ENCODE data around the gene METTL2B. TPM values are rescaled to one million over a fixed set of nuclear protein-coding genes. Genes with fewer than 3 reads are reported as not detected.
"Not testable (repeated sequence)": the region's sequence is repeated elsewhere in the genome, so short reads cannot be mapped to it uniquely, and the experiment has no call there.

Gene METTL2B
- total and polyA plus RNA-seq, 2 donors (not counting 1 experiment from before 2014, with no cell fraction given): 8.9 to 22.7 TPM

DNA sequence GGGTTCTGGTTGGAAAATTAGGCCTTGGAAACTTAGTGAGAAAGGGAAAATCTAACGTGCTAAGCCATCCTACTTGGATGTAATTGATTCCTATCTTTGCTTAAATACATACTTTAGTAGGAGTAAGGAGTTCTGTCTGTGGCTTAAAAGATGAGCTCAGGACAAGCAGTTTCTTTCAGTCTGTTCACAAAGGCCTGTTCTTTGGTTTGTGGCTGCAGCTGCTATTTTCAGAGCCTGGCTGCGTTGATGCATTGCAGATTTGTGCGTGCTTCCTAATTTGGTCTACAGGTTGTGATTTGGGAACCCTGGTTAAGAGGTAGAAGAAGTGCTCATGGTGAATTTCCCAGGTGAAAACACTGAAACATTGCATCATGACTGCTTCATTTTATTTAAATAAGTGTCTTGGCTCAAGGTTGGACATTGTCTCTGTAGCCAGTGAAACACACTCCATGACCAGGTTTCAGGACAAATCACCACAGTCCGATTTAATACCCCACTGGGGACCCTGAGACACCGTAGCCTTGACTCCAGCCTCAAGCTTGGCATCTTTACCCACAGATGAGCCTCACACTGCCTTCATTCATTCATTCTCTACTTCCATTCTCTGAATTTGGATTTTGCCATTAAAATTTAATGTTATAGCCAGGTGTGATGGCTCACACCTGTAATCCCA lies 30.9 kb downstream of the METTL2B start:
- Mint-ChIP-seq H3K4me1 (peaks cover 34% of the 10 kb centered on the region), H3K4me3 (peak overlapping the region; percentile 73), H3K27ac (peak overlapping the region; percentile 80)
- H3K79me2 ChIP-seq (ENCODE audit: control insufficient read depth, insufficient read depth, low read length); H4K20me1 ChIP-seq (ENCODE audit: control insufficient read depth, insufficient read depth, low read length, poor library complexity, severe bottlenecking); H3K27me3 ChIP-seq (replicated peaks in 1 of 4; ENCODE audit: control extremely low read depth in 1 of 4, control insufficient read depth in 3 of 4, insufficient read depth in 4 of 4, low read length in 3 of 4); CTCF ChIA-PET; H3K9me3 ChIP-seq (ENCODE audit: control extremely low read depth in 1 of 3, control insufficient read depth in 2 of 3, insufficient read depth in 1 of 3, low read length in 2 of 3); H3K27me3 Mint-ChIP-seq; H2AFZ ChIP-seq (ENCODE audit: insufficient read depth, low read depth, low read length, poor library complexity, severe bottlenecking); H3K9me3 Mint-ChIP-seq (ENCODE audit: insufficient read depth); H3K36me3 ChIP-seq (replicated peaks in 1 of 2; ENCODE audit: control extremely low read depth in 1 of 2, control insufficient read depth in 1 of 2, extremely low read depth in 1 of 2, insufficient read depth in 2 of 2, low read length in 1 of 2); intact Hi-C loops (cut with micrococcal nuclease): not testable (repeated sequence)
- H3K9ac ChIP-seq (ENCODE audit: low read length): peak overlapping the region; percentile 45
- peak overlapping the region in 1 of 5 experiments; percentile 39 for H3K4me3 ChIP-seq (ENCODE audit: control extremely low read depth in 1 of 5, extremely low read depth in 1 of 5, insufficient read depth in 1 of 5, low read depth in 2 of 5, low read length in 4 of 5)
- ATAC-seq (ENCODE audit: low read depth) (peak; percentile 52), DNase-seq (peak; percentile 31)
- WGBS (ENCODE audit: insufficient coverage): 0% methylated on average over 2 of the region's 5 CpGs
- H3K4me1 ChIP-seq (ENCODE audit: control insufficient read depth in 2 of 2, insufficient read depth in 2 of 2, low read length in 2 of 2): peaks cover 12 to 15% of the 10 kb centered on the region in 2 donors
- H3K27ac ChIP-seq (ENCODE audit: low read length in 2 of 2): peak overlapping the region; percentile 40 to 60
- POLR2A ChIA-PET: interaction anchor here (0.7 kb wide), 1 partner anchor 158 kb away, joined by 4 read pairs; no protein-coding TSS in a partner anchor
- H3K4me2 ChIP-seq (replicated peaks; ENCODE audit: low read depth, low read length, poor library complexity, severe bottlenecking): peak overlapping the region; percentile 25

- CTCF ChIA-PET; H3K27ac Mint-ChIP-seq; H3K27ac ChIP-seq (ENCODE audit: low read length in 2 of 2); H3K27me3 Mint-ChIP-seq; H3K4me3 ChIP-seq (ENCODE audit: control extremely low read depth in 1 of 5, extremely low read depth in 1 of 5, insufficient read depth in 1 of 5, low read depth in 2 of 5, low read length in 4 of 5); H3K9me3 Mint-ChIP-seq (ENCODE audit: insufficient read depth); ATAC-seq (ENCODE audit: low read depth); H4K20me1 ChIP-seq (ENCODE audit: control insufficient read depth, insufficient read depth, low read length, poor library complexity, severe bottlenecking); H3K79me2 ChIP-seq (ENCODE audit: control insufficient read depth, insufficient read depth, low read length); H3K27me3 ChIP-seq (replicated peaks in 1 of 4; ENCODE audit: control extremely low read depth in 1 of 4, control insufficient read depth in 3 of 4, insufficient read depth in 4 of 4, low read length in 3 of 4); DNase-seq; intact Hi-C loops (cut with micrococcal nuclease); H2AFZ ChIP-seq (ENCODE audit: insufficient read depth, low read depth, low read length, poor library complexity, severe bottlenecking); H3K36me3 ChIP-seq (replicated peaks in 1 of 2; ENCODE audit: control extremely low read depth in 1 of 2, control insufficient read depth in 1 of 2, extremely low read depth in 1 of 2, insufficient read depth in 2 of 2, low read length in 1 of 2); POLR2A ChIA-PET; H3K9me3 ChIP-seq (ENCODE audit: control extremely low read depth in 1 of 3, control insufficient read depth in 2 of 3, insufficient read depth in 1 of 3, low read length in 2 of 3): not testable (repeated sequence)
- peak overlapping the region; percentile 59 for H3K4me3 Mint-ChIP-seq
- Histone ChIP-seq H3K4me2 (replicated peaks; ENCODE audit: low read depth, low read length, poor library complexity, severe bottlenecking) (peak overlapping the region; percentile 12), H3K4me1 (ENCODE audit: control insufficient read depth in 2 of 2, insufficient read depth in 2 of 2, low read length in 2 of 2) (peaks cover 8 to 12% of the 10 kb centered on the region in 2 donors), H3K9ac (ENCODE audit: low read length) (peak overlapping the region; percentile 32)
- WGBS (ENCODE audit: insufficient coverage): 64% methylated on average over 7 of the region's 11 CpGs
- H3K4me1 Mint-ChIP-seq: peaks cover 23% of the 10 kb centered on the region
Observed at GRCh38 chr7:128511692-128512091, 35.1 kb downstream of the METTL2B start.

GRCh38 chr7:128515232-128515631 lies 38.7 kb downstream of the METTL2B start:
- H3K36me3 ChIP-seq (replicated peaks in 1 of 2; ENCODE audit: control extremely low read depth in 1 of 2, control insufficient read depth in 1 of 2, extremely low read depth in 1 of 2, insufficient read depth in 2 of 2, low read length in 1 of 2); ATAC-seq (ENCODE audit: low read depth); H2AFZ ChIP-seq (ENCODE audit: insufficient read depth, low read depth, low read length, poor library complexity, severe bottlenecking); H3K79me2 ChIP-seq (ENCODE audit: control insufficient read depth, insufficient read depth, low read length); H3K9ac ChIP-seq (ENCODE audit: low read length); H3K27me3 ChIP-seq (replicated peaks in 1 of 4; ENCODE audit: control extremely low read depth in 1 of 4, control insufficient read depth in 3 of 4, insufficient read depth in 4 of 4, low read length in 3 of 4); H3K4me2 ChIP-seq (replicated peaks; ENCODE audit: low read depth, low read length, poor library complexity, severe bottlenecking); H3K9me3 Mint-ChIP-seq (ENCODE audit: insufficient read depth); H3K27me3 Mint-ChIP-seq; CTCF ChIA-PET; H3K4me3 Mint-ChIP-seq; H3K4me3 ChIP-seq (ENCODE audit: control extremely low read depth in 1 of 5, extremely low read depth in 1 of 5, insufficient read depth in 1 of 5, low read depth in 2 of 5, low read length in 4 of 5); intact Hi-C loops (cut with micrococcal nuclease); H3K4me1 Mint-ChIP-seq; DNase-seq; H3K27ac ChIP-seq (ENCODE audit: low read length in 2 of 2); H3K9me3 ChIP-seq (ENCODE audit: control extremely low read depth in 1 of 3, control insufficient read depth in 2 of 3, insufficient read depth in 1 of 3, low read length in 2 of 3); H3K4me1 ChIP-seq (ENCODE audit: control insufficient read depth in 2 of 2, insufficient read depth in 2 of 2, low read length in 2 of 2); POLR2A ChIA-PET; H3K27ac Mint-ChIP-seq; H4K20me1 ChIP-seq (ENCODE audit: control insufficient read depth, insufficient read depth, low read length, poor library complexity, severe bottlenecking): not testable (repeated sequence)
- 100% methylated on average over 1 of the region's 6 CpGs for WGBS (ENCODE audit: insufficient coverage)

GRCh38 chr7:128517023-128517422 lies 40.5 kb downstream of the METTL2B start:
- H3K4me1 ChIP-seq (ENCODE audit: control insufficient read depth in 2 of 2, insufficient read depth in 2 of 2, low read length in 2 of 2); H3K4me3 ChIP-seq (ENCODE audit: control extremely low read depth in 1 of 5, extremely low read depth in 1 of 5, insufficient read depth in 1 of 5, low read depth in 2 of 5, low read length in 4 of 5); H3K4me2 ChIP-seq (replicated peaks; ENCODE audit: low read depth, low read length, poor library complexity, severe bottlenecking); H3K27ac ChIP-seq (ENCODE audit: low read length in 2 of 2); H3K27me3 ChIP-seq (replicated peaks in 1 of 4; ENCODE audit: control extremely low read depth in 1 of 4, control insufficient read depth in 3 of 4, insufficient read depth in 4 of 4, low read length in 3 of 4); POLR2A ChIA-PET; H3K27me3 Mint-ChIP-seq; H3K79me2 ChIP-seq (ENCODE audit: control insufficient read depth, insufficient read depth, low read length); H4K20me1 ChIP-seq (ENCODE audit: control insufficient read depth, insufficient read depth, low read length, poor library complexity, severe bottlenecking); DNase-seq; H3K4me1 Mint-ChIP-seq; intact Hi-C loops (cut with micrococcal nuclease); H3K27ac Mint-ChIP-seq; ATAC-seq (ENCODE audit: low read depth); H3K9ac ChIP-seq (ENCODE audit: low read length); H3K9me3 ChIP-seq (ENCODE audit: control extremely low read depth in 1 of 3, control insufficient read depth in 2 of 3, insufficient read depth in 1 of 3, low read length in 2 of 3); H3K36me3 ChIP-seq (replicated peaks in 1 of 2; ENCODE audit: control extremely low read depth in 1 of 2, control insufficient read depth in 1 of 2, extremely low read depth in 1 of 2, insufficient read depth in 2 of 2, low read length in 1 of 2); H3K9me3 Mint-ChIP-seq (ENCODE audit: insufficient read depth); H3K4me3 Mint-ChIP-seq; H2AFZ ChIP-seq (ENCODE audit: insufficient read depth, low read depth, low read length, poor library complexity, severe bottlenecking); CTCF ChIA-PET: not testable (repeated sequence)
- 95% methylated on average over 3 of the region's 5 CpGs for WGBS (ENCODE audit: insufficient coverage)

Data from B cell (primary cell).